IMR-90 (cell line): Measurements from ENCODE around the gene GPT2. TPM values are rescaled to one million over a fixed set of nuclear protein-coding genes. Genes with fewer than 3 reads are reported as not detected.
A peak's percentile ranks its signal among the peaks of the same experiment; 100 is the strongest.

Source experiments
- ATAC-seq: fragments of 200-7000 bp; cut with Tn5 transposase; 2 replicates; pipeline ENCODE4 v1.9.1; 2020; ENCODE audit warnings: low read depth, mild to moderate bottlenecking, moderate library complexity
- BruUV-seq: library from RNA; stranded (reverse); fragments of 400-500 nt; replicated peaks from 2 replicates; lab custom pipeline; 2021; lab: Mats Ljungman, UMichigan
- CTCF ChIA-PET: fragments of 300-600 bp; formaldehyde crosslinking; extraction: SDS; loops from one replicate; lab custom pipeline; 2021; ENCODE audit warnings: antibody characterized with exemption; lab: Yijun Ruan, JAX
- POLR2A ChIA-PET: fragments of 300-600 bp; sonication (Branson Sonifier 250); formaldehyde crosslinking; loops from one replicate; lab custom pipeline; 2022; ENCODE audit warnings: antibody characterized with exemption; ENCODE audit not compliant: unreplicated experiment; lab: Charles Lee
- DNase-seq: peaks from one replicate; pipeline ENCODE4 v3.0.0; 2013
- H2AFZ ChIP-seq: replicated peaks from 2 replicates; pipeline ENCODE3; 2013; ENCODE audit warnings: low read length, mild to moderate bottlenecking; ENCODE audit not compliant: poor library complexity
- H2AK5ac ChIP-seq: 2 replicates; pipeline ENCODE4 v1.6.1; 2013; ENCODE audit warnings: low read depth, low read length, inconsistent platforms
- H2AK9ac ChIP-seq: replicated peaks from 2 replicates; pipeline ENCODE3; 2013; ENCODE audit warnings: mild to moderate bottlenecking, low read depth, low read length, moderate library complexity; ENCODE audit not compliant: poor library complexity
- H2BK120ac ChIP-seq: 2 replicates; pipeline ENCODE4 v1.6.1; 2013; ENCODE audit warnings: low read depth, low read length, inconsistent platforms
- H2BK15ac ChIP-seq: 3 replicates; pipeline ENCODE4 v1.6.1; 2013; ENCODE audit warnings: low read depth, low read length, inconsistent platforms
- H2BK20ac ChIP-seq: 2 replicates; pipeline ENCODE4 v1.6.1; 2013; ENCODE audit warnings: low read depth, mild to moderate bottlenecking, inconsistent platforms, low read length, moderate library complexity
- H2BK5ac ChIP-seq: 2 replicates; pipeline ENCODE4 v1.6.1; 2013; ENCODE audit warnings: mild to moderate bottlenecking, low read depth, low read length, inconsistent platforms; ENCODE audit not compliant: poor library complexity, severe bottlenecking
- H3K14ac ChIP-seq: replicated peaks from 2 replicates; pipeline ENCODE4 v1.6.1; 2013; ENCODE audit warnings: low read depth, low read length, inconsistent platforms
- H3K18ac ChIP-seq: 2 replicates; pipeline ENCODE4 v1.6.1; 2013; ENCODE audit warnings: low read depth, low read length, control low read depth
- H3K23ac ChIP-seq: 2 replicates; pipeline ENCODE4 v1.6.1; 2013; ENCODE audit warnings: low read depth, low read length, inconsistent platforms
- H3K27ac ChIP-seq: 2 replicates; pipeline ENCODE4 v1.5.1; 2013; ENCODE audit warnings: mild to moderate bottlenecking, control low read depth, low read length; ENCODE audit not compliant: insufficient read depth
- H3K27me3 ChIP-seq: 2 replicates; pipeline ENCODE4 v1.6.1; 2013; ENCODE audit warnings: low read length; ENCODE audit not compliant: control insufficient read depth, insufficient read depth
- H3K36me3 ChIP-seq: 2 replicates; pipeline ENCODE4 v1.6.1; 2013; ENCODE audit warnings: low read length, mixed read lengths; ENCODE audit not compliant: control insufficient read depth, insufficient read depth
- H3K4ac ChIP-seq: 2 replicates; pipeline ENCODE4 v1.6.1; 2013; ENCODE audit warnings: low read depth, low read length, inconsistent platforms
- H3K4me1 ChIP-seq: 2 replicates; pipeline ENCODE4 v1.6.1; 2013; ENCODE audit warnings: low read length, mixed read lengths; ENCODE audit not compliant: control insufficient read depth, insufficient read depth
- H3K4me2 ChIP-seq: 2 replicates; pipeline ENCODE4 v1.6.1; 2013; ENCODE audit warnings: low read depth, mild to moderate bottlenecking, control low read depth, low read length, moderate library complexity
- H3K4me3 ChIP-seq: 2 replicates; pipeline ENCODE4 v1.5.1; 2013; ENCODE audit warnings: low read depth, mild to moderate bottlenecking, control low read depth, low read length, moderate library complexity; ENCODE audit not compliant: insufficient read depth
- H3K56ac ChIP-seq: 2 replicates; pipeline ENCODE4 v1.6.1; 2013; ENCODE audit warnings: low read length, inconsistent platforms; ENCODE audit not compliant: insufficient read depth; ENCODE audit errors: extremely low read depth
- H3K79me1 ChIP-seq, 2 experiments: 2 replicates each; pipeline ENCODE4 v1.6.1; 2013; ENCODE audit warnings: low read length in 2 of 2, inconsistent platforms in 1 of 2, low read depth in 1 of 2
- H3K9ac ChIP-seq: 2 replicates; pipeline ENCODE4 v1.6.1; 2013; ENCODE audit warnings: low read depth, low read length, control low read depth
- H3K9me1 ChIP-seq: 2 replicates; pipeline ENCODE4 v1.6.1; 2013; ENCODE audit warnings: low read length, inconsistent platforms; ENCODE audit not compliant: insufficient read depth
- H3K9me3 ChIP-seq: 2 replicates; pipeline ENCODE4 v1.6.1; 2013; ENCODE audit warnings: low read length; ENCODE audit not compliant: control insufficient read depth, insufficient read depth
- H4K20me1 ChIP-seq: 2 replicates; pipeline ENCODE4 v1.6.1; 2013; ENCODE audit warnings: low read length, inconsistent platforms; ENCODE audit not compliant: insufficient read depth
- H4K5ac ChIP-seq: 2 replicates; pipeline ENCODE4 v1.6.1; 2013; ENCODE audit warnings: mild to moderate bottlenecking, low read depth, low read length, control low read depth
- H4K8ac ChIP-seq, 2 experiments: 2 replicates each; pipeline ENCODE4 v1.6.1; 2013; ENCODE audit warnings: low read depth in 2 of 2, low read length in 2 of 2, control low read depth in 1 of 2, inconsistent platforms in 1 of 2
- H4K91ac ChIP-seq: 2 replicates; pipeline ENCODE4 v1.6.1; 2013; ENCODE audit warnings: low read depth, low read length, inconsistent platforms; ENCODE audit not compliant: insufficient read depth
- CHD1 ChIP-seq: IDR thresholded peaks from 2 replicates; pipeline ENCODE4 v1.6.1; 2012; ENCODE audit warnings: low read depth, low read length, improper control_type of control experiment
- FOS ChIP-seq: fragments of 150-350 bp; IDR thresholded peaks from 2 replicates; pipeline ENCODE4 v1.6.1; 2016; ENCODE audit warnings: low read depth, low read length
- MAZ ChIP-seq: IDR thresholded peaks from 2 replicates; pipeline ENCODE4 v1.6.1; 2012; ENCODE audit warnings: low read depth, mild to moderate bottlenecking, low read length, improper control_type of control experiment, moderate library complexity, borderline replicate concordance
- NFE2L2 ChIP-seq: fragments of 150-350 bp; IDR thresholded peaks from 2 replicates; pipeline ENCODE4 v1.6.1; 2016; ENCODE audit warnings: low read depth, mild to moderate bottlenecking, low read length
- POLR2A ChIP-seq: IDR thresholded peaks from 2 replicates; pipeline ENCODE4 v1.6.1; 2012; ENCODE audit warnings: mild to moderate bottlenecking, low read depth, low read length
- SMC3 ChIP-seq: fragments of 150-350 bp; IDR thresholded peaks from 2 replicates; pipeline ENCODE4 v1.6.1; 2016; ENCODE audit warnings: low read depth, mild to moderate bottlenecking, antibody characterized with exemption, low read length, moderate library complexity
- USF2 ChIP-seq: fragments of 150-350 bp; IDR thresholded peaks from 2 replicates; pipeline ENCODE4 v1.6.1; 2017; ENCODE audit warnings: mild to moderate bottlenecking, antibody characterized with exemption, low read length, low read depth
- WGBS, 2 experiments: methylation state at CpG; one replicate each; pipeline versions ENCODE4 v1.1.5 to v1.1.7; 2013; ENCODE audit warnings: missing lambda C conversion rate in 2 of 2; ENCODE audit not compliant: insufficient read length in 1 of 2; ENCODE audit errors: extremely low coverage in 2 of 2; 5-methylcytosine and 5-hydroxymethylcytosine counted together
- dilution Hi-C: fragments of 300-500 bp; cut with HindIII; formaldehyde crosslinking; loops from one replicate; pipeline ENCODE4 v1.14.3; 2018; ENCODE audit warnings: low sequenced_read_pairs; ENCODE audit not compliant: unreplicated experiment
- in situ Hi-C: fragments of 300-500 bp; cut with MboI; formaldehyde crosslinking; loops from 3 replicates; pipeline ENCODE4 v1.14.3; 2019; ENCODE audit warnings: low sequenced_read_pairs, inconsistent platforms, mixed read lengths
- intact Hi-C: fragments of 100-400 bp; cut with micrococcal nuclease; formaldehyde crosslinking; loops from 2 replicates; pipeline ENCODE4 v1.10.0; 2022
- microRNA-seq, 2 experiments: library from miRNA; stranded (forward) in 1 of 2; unstranded in 1 of 2; fragments of 10-50 nt in 1 of 2; fragments of <30 nt in 1 of 2; gene quantifications in 1 of 2; microRNA quantifications in 1 of 2; one replicate each; pipeline versions ENCODE3 to v1.1.0; 2013 to 2020; ENCODE audit not compliant: insufficient read depth in 1 of 2, insufficient read length in 1 of 2, unreplicated experiment in 1 of 2
- polyA plus RNA-seq, 3 experiments: library from polyadenylated mRNA; depleted of rRNA; stranded (reverse); fragments of >200 nt; gene quantifications; 2 replicates each; pipeline ENCODE4 v1.2.3, GENCODE V29; 2012; ENCODE audit warnings: low replicate concordance in 1 of 3
- small RNA-seq, 5 experiments: library from RNA; depleted of rRNA; stranded (forward); fragments of <200 nt; gene quantifications; one replicate each; pipeline ENCODE3, GENCODE V24; 2012
- total RNA-seq: library from RNA; depleted of rRNA; stranded (reverse); fragments of >200 nt; gene quantifications from 2 replicates; pipeline ENCODE4 v1.2.3, GENCODE V29; 2012; rRNA removed

Gene GPT2
- total and polyA plus RNA-seq, 2 of the 4 experiments (the other 2 are of a cell fraction), result 26.4 to 31.5 TPM

DNA sequence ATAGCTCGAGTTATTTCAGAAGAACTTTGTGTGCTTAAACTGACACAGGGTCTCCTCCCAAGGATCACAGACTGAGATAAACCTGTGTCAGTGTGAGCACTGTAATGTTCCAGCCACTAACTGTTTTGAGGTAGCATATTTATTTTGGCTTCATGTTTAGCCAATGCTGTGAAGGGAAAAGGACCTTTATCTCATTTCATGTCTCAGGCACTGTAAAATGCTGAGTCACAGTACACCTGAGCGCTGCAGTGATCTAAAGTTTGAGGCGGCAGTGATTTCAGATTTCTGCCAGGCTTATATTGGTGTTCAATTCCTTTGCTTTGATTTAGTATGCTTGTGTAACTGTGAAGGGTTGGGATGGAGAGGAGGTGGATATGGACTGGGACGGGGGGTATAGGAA lies 92.4 kb downstream of the GPT2 start:
- POLR2A ChIA-PET, result no interaction called here
- no peak overlapping the region for H2AK9ac ChIP-seq
- in situ Hi-C loops (no loop called here), intact Hi-C loops (no loop called here), dilution Hi-C loops (no loop called here)
- H3K9ac ChIP-seq, result no peak overlapping the region
- ATAC-seq (no peak), DNase-seq (no peak)
- H2BK5ac ChIP-seq, result no peak overlapping the region
- peaks cover 0 to 18% of the 10 kb centered on the region in 2 experiments for H3K79me1 ChIP-seq
- no peak overlapping the region for H3K18ac ChIP-seq
- TF ChIP-seq POLR2A (no peak), SMC3 (no peak), MAZ (no peak), CHD1 (no peak), NFE2L2 (peak; percentile 84), FOS (no peak), USF2 (no peak)
- 80% methylated on average over 1 of the region's 4 CpGs; no CpG with 5 or more reads in 1 of the 2 experiments for WGBS, 2 experiments
- CTCF ChIA-PET, result no interaction called here
- no peak overlapping the region for H4K8ac ChIP-seq
- no peaks in the 10 kb centered on the region for H3K9me3 ChIP-seq
- no peak overlapping the region for H3K27ac ChIP-seq
- no peak overlapping the region for H2AK5ac ChIP-seq
- H3K4ac ChIP-seq, result no peak overlapping the region
- no peak overlapping the region for H3K23ac ChIP-seq
- no peak overlapping the region for H2AFZ ChIP-seq
- peaks cover 15% of the 10 kb centered on the region for H4K20me1 ChIP-seq
- H2BK20ac ChIP-seq, result no peak overlapping the region
- H3K9me1 ChIP-seq, result peaks cover 5% of the 10 kb centered on the region; the same call in 1 of the 2 replicates
- no peak overlapping the region for H4K5ac ChIP-seq
- H3K4me2 ChIP-seq, result no peak overlapping the region
- no peak overlapping the region for H2BK15ac ChIP-seq
- peaks cover 8% of the 10 kb centered on the region for H3K4me1 ChIP-seq
- H4K91ac ChIP-seq, result no peak overlapping the region
- no peaks in the 10 kb centered on the region for H3K27me3 ChIP-seq
- H3K14ac ChIP-seq, result no peak overlapping the region
- no peaks in the 10 kb centered on the region; the same call in 1 of the 2 replicates for H3K36me3 ChIP-seq
- no peak overlapping the region for H3K56ac ChIP-seq
- H3K4me3 ChIP-seq, result no peak overlapping the region
- no TSS peak for BruUV-seq
- no peak overlapping the region for H2BK120ac ChIP-seq

Small RNA genes within 50 kb of the gene (microRNA-seq; reads per million reads assigned to microRNA genes)
- gene AC007225.2 (ENCODE audit: insufficient read depth, insufficient read length), result not detected

Small RNA genes within 50 kb of the gene (small RNA-seq; reads per million reads assigned to genes)
- 0 to 0.08 (median 0) reads per million in 5 experiments for gene AC007225.2

Other genes with a start within 250 kb of the GPT2 start
- 89.4 and 174 TPM in 2 replicates for gene VPS35, start 195.2 kb upstream of the GPT2 start, total RNA-seq
- 24.2 and 42.3 TPM in 2 replicates for gene VPS35, start 195.2 kb upstream of the GPT2 start, polyA plus RNA-seq (2012; rRNA removed)
- 9.0 and 13.1 TPM in 2 replicates for gene ORC6, start 194.7 kb upstream of the GPT2 start, total RNA-seq
- gene ORC6, start 194.7 kb upstream of the GPT2 start, polyA plus RNA-seq (2012; rRNA removed), result 14.7 and 15.9 TPM in 2 replicates
- gene MYLK3, start 136.0 kb upstream of the GPT2 start, total RNA-seq, result under 0.01 TPM in 2 replicates
- gene MYLK3, start 136.0 kb upstream of the GPT2 start, polyA plus RNA-seq (2012; rRNA removed), result 0.03 and 0.17 TPM in 2 replicates
- gene C16orf87, start 53.2 kb upstream of the GPT2 start, total RNA-seq, result 6.3 and 16.4 TPM in 2 replicates
- 6.2 and 8.1 TPM in 2 replicates for gene C16orf87, start 53.2 kb upstream of the GPT2 start, polyA plus RNA-seq (2012; rRNA removed)
- 53.9 and 109 TPM in 2 replicates for gene DNAJA2, start 89.3 kb downstream of the GPT2 start, total RNA-seq
- gene DNAJA2, start 89.3 kb downstream of the GPT2 start, polyA plus RNA-seq (2012; rRNA removed), result 13.1 and 18.6 TPM in 2 replicates